BE2C (cell line): ENCODE measurements around the gene TMEM147.

Experiments used
- DNase-seq: peaks from one replicate; pipeline ENCODE4 v3.0.0-alpha.2; 2020
- H3K27me3 ChIP-seq: fragments of 250-450 bp; sonication (Bioruptor Pico); 2 replicates; pipeline ENCODE4 v1.5.1; 2020; ENCODE audit warnings: mild to moderate bottlenecking
- H3K36me3 ChIP-seq: fragments of 250-450 bp; sonication (Bioruptor Pico); 2 replicates; pipeline ENCODE4 v1.5.1; 2020; ENCODE audit warnings: mild to moderate bottlenecking
- H3K4me1 ChIP-seq: fragments of 250-450 bp; sonication (Bioruptor Pico); 2 replicates; pipeline ENCODE4 v1.5.1; 2020
- H3K4me3 ChIP-seq: 2 replicates; pipeline ENCODE4 v1.5.1; 2011; ENCODE audit warnings: low read depth, low read length
- H3K9me3 ChIP-seq: fragments of 250-450 bp; sonication (Bioruptor Pico); 2 replicates; pipeline ENCODE4 v1.5.1; 2020
- TF ChIP-seq, protein P1 (sequence below): IDR thresholded peaks from 2 replicates; pipeline ENCODE4 v1.5.1; 2012; ENCODE audit warnings: mild to moderate bottlenecking, low read depth, low read length

Gene TMEM147

DNA sequence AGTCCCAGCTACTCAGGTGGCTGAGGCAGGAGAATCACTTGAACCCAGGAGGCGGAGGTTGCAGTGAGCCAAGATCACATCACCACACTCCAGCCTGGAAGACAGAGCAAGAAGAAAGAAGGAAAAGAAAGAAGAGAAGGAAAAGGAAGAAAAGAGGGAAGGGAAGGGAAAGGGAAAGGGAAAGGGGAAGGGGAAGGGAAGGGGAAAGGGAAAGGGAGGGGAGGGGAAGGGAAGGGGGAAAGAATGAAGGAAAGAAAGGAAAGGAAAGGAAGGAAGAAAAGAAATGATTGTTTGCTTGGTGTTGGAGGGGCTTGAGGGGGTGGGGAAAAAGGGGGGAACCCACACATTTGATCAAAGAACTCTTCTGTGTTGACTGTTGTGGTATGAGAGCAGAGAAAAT lies 50.5 kb downstream of the TMEM147 start:
- no peak overlapping the region for H3K4me3 ChIP-seq
- TF ChIP-seq, protein P1, sequence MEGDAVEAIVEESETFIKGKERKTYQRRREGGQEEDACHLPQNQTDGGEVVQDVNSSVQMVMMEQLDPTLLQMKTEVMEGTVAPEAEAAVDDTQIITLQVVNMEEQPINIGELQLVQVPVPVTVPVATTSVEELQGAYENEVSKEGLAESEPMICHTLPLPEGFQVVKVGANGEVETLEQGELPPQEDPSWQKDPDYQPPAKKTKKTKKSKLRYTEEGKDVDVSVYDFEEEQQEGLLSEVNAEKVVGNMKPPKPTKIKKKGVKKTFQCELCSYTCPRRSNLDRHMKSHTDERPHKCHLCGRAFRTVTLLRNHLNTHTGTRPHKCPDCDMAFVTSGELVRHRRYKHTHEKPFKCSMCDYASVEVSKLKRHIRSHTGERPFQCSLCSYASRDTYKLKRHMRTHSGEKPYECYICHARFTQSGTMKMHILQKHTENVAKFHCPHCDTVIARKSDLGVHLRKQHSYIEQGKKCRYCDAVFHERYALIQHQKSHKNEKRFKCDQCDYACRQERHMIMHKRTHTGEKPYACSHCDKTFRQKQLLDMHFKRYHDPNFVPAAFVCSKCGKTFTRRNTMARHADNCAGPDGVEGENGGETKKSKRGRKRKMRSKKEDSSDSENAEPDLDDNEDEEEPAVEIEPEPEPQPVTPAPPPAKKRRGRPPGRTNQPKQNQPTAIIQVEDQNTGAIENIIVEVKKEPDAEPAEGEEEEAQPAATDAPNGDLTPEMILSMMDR: no peak
- H3K27me3 ChIP-seq: peaks cover 13% of the 10 kb centered on the region; the same call in 1 of the 2 replicates
- no peaks in the 10 kb centered on the region for H3K36me3 ChIP-seq
- no peaks in the 10 kb centered on the region for H3K4me1 ChIP-seq
- DNase-seq: no peak
- no peaks in the 10 kb centered on the region for H3K9me3 ChIP-seq

DNA sequence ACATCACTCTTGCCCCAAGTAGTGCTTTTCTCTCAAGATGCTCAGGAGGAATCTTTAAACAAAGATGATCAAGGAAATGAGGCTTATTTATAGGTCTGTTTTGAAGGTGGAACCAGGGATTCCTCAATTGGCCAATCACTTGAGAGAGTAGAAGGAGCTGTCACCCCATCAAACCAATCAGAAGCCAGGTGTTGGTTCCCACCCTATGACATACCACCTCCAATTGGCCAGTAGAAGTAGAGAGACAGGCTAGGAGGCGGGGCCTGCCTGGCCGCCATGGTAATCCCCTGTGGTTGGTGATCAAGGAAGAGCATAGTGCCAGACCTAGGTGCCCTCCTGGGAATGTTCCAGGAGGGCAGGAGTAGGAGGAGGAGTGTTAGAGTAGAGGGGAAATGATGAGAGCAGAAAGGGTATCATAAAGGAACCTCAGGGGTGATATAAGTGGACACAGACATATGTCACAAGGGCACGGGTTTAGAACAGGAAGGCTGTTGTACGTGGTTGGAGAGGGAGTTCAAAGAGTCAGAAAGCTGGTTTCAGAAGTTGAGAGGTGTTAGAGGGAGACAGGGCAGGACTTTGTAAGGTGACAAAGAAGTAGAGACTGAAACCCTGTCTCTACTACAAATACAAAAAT lies 51.1 kb downstream of the TMEM147 start:
- DNase-seq: peak; percentile 50
- Histone ChIP-seq H3K4me1 (no peaks in the 10 kb centered on the region), H3K36me3 (no peaks in the 10 kb centered on the region), H3K27me3 (peaks cover 16% of the 10 kb centered on the region; the same call in 1 of the 2 replicates), H3K4me3 (peak overlapping the region; percentile 20; the same call in 1 of the 2 replicates), H3K9me3 (no peaks in the 10 kb centered on the region)
- TF ChIP-seq, protein P1: no peak
